SW 1271 (cell line): ENCODE data around the gene AGAP1.

Experiments used
- DNase-seq, 2 experiments: peaks; one replicate each; lab custom pipeline; 2025; lab: John Stamatoyannopoulos, UW

Gene AGAP1

DNA sequence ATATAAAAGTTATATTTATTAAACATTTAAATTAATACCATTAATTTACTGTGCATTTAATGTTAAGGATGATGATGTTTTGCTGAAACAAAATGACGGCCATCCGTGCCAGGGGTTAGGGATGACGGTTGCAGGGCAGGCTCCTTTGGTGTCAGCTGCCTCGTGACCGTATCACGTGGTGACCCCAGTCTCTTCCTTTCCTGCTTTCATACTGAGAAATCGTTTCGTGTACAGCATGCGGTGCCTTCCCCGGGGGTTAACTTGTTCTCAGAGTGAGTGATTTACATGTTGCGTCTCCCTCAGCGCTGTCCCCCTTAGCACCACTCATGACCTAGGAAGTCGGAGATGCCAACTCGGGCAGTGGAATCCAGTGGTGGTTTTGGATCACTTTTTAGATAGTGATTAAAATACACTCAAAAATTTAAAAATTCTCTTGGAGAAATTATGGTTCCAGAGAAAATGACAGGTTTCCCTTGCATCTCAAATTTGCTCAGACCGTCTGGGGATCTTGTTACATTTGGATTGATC lies 383.5 kb downstream of the AGAP1 start:
- no peak for DNase-seq

DNA sequence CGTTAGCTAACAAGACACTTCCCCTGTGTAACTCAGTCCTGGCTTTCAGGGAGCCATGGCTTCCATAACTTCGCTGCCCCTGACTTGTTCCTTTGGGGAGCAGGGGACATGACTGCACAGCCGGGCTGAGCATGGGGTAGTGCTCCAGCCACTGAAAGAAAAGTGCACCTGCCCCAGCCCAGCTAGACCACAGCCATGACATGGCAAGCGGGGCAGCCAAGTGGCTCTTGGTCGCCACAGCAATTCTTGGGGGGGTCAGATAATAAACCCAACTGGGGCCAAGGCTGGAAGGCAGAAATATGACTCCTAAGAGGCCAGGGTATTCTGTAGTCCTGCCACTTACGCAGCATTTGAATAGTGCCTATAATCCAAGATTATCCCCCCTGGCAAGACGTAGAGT lies 385.3 kb downstream of the AGAP1 start:
- no peak for DNase-seq

- no peak for DNase-seq
Measured at GRCh38 chr2:235883675-235884074, 389.8 kb downstream of the AGAP1 start.

DNA sequence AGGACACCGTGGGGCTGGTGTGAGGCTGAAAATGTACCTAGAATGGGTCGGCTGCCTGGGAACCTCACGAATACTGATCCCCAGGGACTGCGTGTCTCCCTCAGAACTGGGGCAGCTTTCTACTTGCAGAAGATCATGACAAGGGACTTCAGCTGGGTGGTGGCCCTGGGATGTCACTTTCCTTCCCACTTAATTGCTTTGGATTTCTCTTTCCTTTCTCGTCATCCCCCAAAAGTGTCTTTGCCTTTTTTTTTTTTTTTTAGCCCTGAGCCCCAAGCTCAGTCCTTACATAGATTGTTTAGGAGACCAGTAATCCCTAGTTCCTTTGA lies 395.4 kb downstream of the AGAP1 start:
- no peak for DNase-seq

DNA sequence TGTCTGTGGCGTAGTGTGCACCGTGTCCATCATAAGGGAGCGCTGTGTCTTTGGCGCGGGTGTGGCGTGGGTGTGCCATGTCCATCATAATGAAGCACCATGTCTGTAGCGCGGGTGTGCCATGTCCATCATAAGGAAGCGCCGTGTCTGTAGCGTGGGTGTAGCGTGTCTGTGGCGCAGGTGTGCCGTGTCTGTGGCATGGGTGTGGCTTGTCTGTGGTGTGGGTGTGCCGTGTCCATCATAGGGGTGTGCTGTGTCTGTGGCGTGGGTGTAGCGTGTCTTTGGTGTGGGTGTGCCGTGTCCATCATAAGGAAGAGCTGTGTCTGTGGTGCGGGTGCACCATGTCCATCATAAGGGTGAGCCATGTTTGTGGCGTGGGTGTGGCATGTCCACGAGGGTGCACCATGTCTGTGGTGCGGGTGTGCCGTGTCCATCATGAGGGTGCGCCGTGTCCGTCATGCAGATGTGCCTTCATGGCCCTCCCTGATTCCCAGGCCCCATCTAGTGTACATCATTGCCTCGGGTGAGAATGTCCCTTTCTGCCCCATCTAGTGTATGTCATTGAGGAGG lies 399.4 kb downstream of the AGAP1 start:
- no peak for DNase-seq

- DNase-seq, result no peak
Measured at GRCh38 chr2:235894839-235895238, 401.0 kb downstream of the AGAP1 start.

- no peak for DNase-seq
Measured at GRCh38 chr2:235896061-235896460, 402.2 kb downstream of the AGAP1 start.

DNA sequence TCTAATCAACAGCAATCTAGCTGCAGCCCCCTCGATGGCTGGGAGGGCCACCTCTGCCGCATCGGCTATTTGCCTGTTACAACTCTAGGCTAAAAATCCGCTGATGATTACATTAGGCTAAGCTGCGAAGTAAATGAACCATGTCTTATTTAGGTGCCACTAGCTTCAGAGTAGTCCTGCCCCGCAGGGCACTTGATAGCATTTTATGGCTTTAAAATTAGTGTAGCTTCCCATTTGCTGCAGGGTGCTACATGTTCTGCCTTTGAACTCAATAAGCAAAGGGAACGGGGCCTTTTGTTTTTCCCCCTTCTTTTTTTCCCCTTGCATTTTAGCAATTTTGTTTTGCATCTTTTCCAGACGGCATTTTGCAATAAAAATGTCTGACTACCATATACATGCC lies 404.1 kb downstream of the AGAP1 start:
- DNase-seq, result no peak

DNA sequence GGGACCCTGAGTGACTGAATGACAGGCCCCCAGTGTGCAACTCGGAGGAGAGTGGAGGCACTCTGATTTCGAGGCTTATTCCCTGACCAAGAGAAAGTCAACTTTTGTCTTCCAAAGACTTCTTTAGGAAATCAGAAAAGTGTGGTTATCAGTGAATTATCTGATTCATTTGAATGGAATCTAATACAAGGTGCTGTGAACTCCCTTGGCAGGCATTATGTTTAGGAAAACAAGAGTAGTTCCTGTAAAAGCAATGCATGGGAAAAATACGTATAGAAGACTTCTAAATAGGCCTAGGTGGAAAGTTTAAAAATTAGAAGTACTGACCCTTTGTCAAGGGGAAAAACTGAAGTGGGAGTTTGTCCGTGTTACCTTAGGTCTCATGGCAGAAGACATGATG lies 404.9 kb downstream of the AGAP1 start:
- DNase-seq, result no peak

- no peak for DNase-seq
Measured at GRCh38 chr2:235900631-235901030, 406.8 kb downstream of the AGAP1 start.

DNA sequence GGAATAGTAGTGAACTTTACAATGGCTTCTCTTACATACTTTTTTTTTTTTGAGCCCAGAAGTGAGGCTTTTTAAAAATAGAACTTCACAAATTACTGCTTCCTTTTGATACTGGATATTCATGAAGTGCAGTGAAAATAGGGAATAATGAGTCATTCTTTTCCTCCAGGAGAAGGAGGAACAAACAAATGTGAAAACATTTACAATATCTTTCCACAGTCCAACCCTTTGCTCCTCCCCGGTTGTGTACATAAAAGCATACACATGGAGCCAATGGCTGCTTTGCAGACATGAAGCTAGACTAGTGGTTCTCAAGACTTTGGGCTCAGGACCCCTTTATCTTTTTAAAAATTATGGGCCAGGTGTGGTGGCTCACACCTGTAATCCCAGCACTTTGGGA lies 407.4 kb downstream of the AGAP1 start:
- DNase-seq, result no peak

GRCh38 chr2:235903782-235904584 lies 410.1 kb downstream of the AGAP1 start:
- DNase-seq, result no peak

- DNase-seq, result no peak
Measured at GRCh38 chr2:235904585-235904931, 410.7 kb downstream of the AGAP1 start.

- no peak for DNase-seq
Measured at GRCh38 chr2:235908826-235909225, 415.0 kb downstream of the AGAP1 start.

GRCh38 chr2:235909358-235909757 lies 415.5 kb downstream of the AGAP1 start:
- DNase-seq, result no peak

DNA sequence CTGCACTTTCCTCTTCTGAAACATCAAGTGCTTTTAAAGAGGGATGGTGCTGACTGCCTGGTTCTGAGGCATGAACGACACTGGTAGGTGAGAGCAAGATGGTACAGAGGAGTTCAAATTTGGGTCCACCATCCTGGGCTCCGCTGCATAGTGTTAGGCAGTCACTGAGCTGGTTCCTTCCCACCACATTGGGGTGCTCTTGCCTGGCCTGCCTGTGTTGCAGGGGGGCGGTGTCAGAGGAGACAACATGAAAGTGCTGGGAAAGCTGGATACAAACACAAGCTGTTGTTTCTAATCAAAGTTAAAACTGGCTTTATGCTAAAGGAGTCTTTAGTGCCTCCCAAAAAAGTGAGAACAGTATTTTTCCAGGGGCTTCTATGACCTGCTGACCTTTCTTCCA lies 416.2 kb downstream of the AGAP1 start:
- no peak for DNase-seq

GRCh38 chr2:235911125-235911524 lies 417.3 kb downstream of the AGAP1 start:
- DNase-seq, result no peak

- no peak for DNase-seq
Measured at GRCh38 chr2:235911633-235912233, 417.9 kb downstream of the AGAP1 start.

- no peak for DNase-seq
Measured at GRCh38 chr2:235914756-235915155, 420.9 kb downstream of the AGAP1 start.

GRCh38 chr2:235917506-235917905 lies 423.7 kb downstream of the AGAP1 start:
- DNase-seq, result no peak

GRCh38 chr2:235918876-235919275 lies 425.0 kb downstream of the AGAP1 start:
- no peak for DNase-seq

GRCh38 chr2:235920216-235920865 lies 426.5 kb downstream of the AGAP1 start:
- no peak for DNase-seq
